T-helper 17 cell (primary cell): ENCODE data around the gene SUPT3H. TPM values are rescaled to one million over a fixed set of nuclear protein-coding genes. Genes with fewer than 3 reads are reported as not detected.
"Not testable (repeated sequence)": the region's sequence is repeated elsewhere in the genome, so short reads cannot be mapped to it uniquely, and the experiment has no call there.

Source experiments
- ATAC-seq: fragments of 150-1000 bp; cut with Tn5 transposase; 2 replicates; pipeline ENCODE4 v1.10.0; 2021; ENCODE audit warnings: mild to moderate bottlenecking, moderate library complexity
- DNase-seq, 3 donors: peaks; one replicate each; pipeline versions ENCODE4 v3.0.0 to v3.0.0-alpha.2; 2020 to 2021
- H3K9me3 ChIP-seq: one replicate; pipeline ENCODE4 v1.7.0; 2013; ENCODE audit warnings: low read length, mild to moderate bottlenecking; ENCODE audit not compliant: control insufficient read depth, poor library complexity, severe bottlenecking
- H3K27ac Mint-ChIP-seq: one replicate; pipeline ENCODE4 v1.8.0; 2022; ENCODE audit warnings: mild to moderate bottlenecking, moderate library complexity, mixed read lengths
- H3K27me3 Mint-ChIP-seq: one replicate; pipeline ENCODE4 v1.8.0; 2022; ENCODE audit warnings: mixed read lengths
- H3K36me3 Mint-ChIP-seq: one replicate; pipeline ENCODE4 v1.8.0; 2022; ENCODE audit warnings: low read depth, mixed read lengths
- H3K4me1 Mint-ChIP-seq: one replicate; pipeline ENCODE4 v1.8.0; 2022; ENCODE audit warnings: mild to moderate bottlenecking, mixed read lengths
- H3K4me3 Mint-ChIP-seq: one replicate; pipeline ENCODE4 v1.8.0; 2022; ENCODE audit warnings: mild to moderate bottlenecking, moderate library complexity, mixed read lengths
- total RNA-seq, 4 donors: library from RNA in 2 of 4; stranded (reverse) in 2 of 4; gene quantifications; one replicate each; pipeline ENCODE4 v1.2.3 and lab custom pipeline; 2022 to 2026

The SUPT3H gene
- total RNA-seq, 2 donors from 2014 or later = 10.8 to 17.6 TPM

DNA sequence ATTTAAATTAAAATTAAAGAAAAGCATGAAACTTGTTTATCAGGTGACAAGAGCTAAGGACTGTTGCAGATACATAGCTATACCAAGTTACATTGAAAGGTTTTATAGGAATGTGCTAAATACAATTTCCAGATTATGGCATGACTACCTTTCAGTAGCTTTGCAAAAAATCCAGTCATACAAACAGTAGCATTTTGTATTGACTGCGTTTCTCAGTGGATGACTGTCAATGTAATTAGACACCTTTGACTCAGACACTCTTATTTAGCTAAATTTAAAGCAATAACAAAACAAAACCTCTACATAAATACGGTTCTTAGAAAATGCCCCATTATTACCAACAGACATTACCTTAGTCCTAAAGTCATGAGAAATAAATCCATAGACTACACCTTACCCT is 325.4 kb downstream of the SUPT3H start:
- DNase-seq = no peak
- peaks cover 2% of the 10 kb centered on the region for H3K36me3 Mint-ChIP-seq
- H3K4me3 Mint-ChIP-seq = no peak overlapping the region

DNA sequence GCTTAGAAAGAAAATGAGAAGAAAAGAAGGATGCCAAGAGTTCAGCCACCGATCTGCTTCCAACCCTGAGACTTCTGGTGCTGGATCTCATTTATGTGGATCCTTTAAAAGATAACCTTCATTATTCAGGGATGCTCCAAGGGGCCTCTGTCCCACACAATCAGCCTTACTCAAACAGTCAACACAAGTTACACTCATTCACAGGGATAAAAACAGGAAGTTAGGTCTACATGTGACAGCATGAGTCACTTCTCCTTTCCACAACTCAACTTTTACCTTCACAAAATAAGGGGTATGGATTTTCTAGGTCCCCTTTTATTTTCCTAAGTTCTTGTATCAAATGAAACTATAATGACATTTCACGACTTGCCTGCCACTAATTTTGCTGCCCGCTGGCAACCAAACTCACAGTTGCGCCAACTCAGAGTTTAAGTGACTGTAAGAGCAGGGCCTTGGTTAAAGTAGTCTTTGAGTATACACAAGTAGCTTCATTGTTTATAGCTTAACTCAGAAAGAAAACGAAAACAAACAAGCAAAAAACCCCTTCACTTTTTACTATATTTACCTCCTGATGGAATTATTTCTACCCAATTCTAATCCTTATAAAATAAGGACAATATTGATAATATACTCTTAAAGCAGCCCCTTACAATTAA is 328.4 kb downstream of the SUPT3H start:
- Mint-ChIP-seq H3K36me3 (peaks cover 2% of the 10 kb centered on the region), H3K4me1 (peaks cover 12% of the 10 kb centered on the region), H3K27me3 (no peaks in the 10 kb centered on the region), H3K4me3 (no peak overlapping the region), H3K27ac (peak overlapping the region; percentile 9)
- no peak for DNase-seq
- ATAC-seq = no peak
- no peaks in the 10 kb centered on the region for H3K9me3 ChIP-seq

More for the DNA sequence above, 325.4 kb downstream of the SUPT3H start:
- peaks cover 7% of the 10 kb centered on the region for H3K4me1 Mint-ChIP-seq
- H3K9me3 ChIP-seq = no peaks in the 10 kb centered on the region
- no peaks in the 10 kb centered on the region for H3K27me3 Mint-ChIP-seq
- H3K27ac Mint-ChIP-seq = no peak overlapping the region
- ATAC-seq = no peak

DNA sequence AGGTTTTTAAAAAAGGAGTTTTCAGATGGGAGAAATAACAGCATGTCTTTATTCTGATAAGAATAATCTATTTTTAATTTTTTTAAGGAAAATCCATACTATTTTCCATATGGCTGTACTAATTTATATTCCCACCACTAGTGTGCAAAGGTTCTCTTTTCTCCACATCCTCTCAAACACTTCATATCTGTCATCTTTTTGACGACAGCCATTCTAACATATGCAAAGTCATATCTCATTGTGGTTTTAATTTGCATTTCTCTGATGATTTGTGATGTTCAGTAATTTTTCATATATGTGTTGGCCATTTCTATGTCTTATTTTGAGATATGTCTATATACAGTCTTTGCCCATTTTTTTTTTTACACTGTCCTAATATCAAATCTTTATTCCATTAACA is 330.2 kb downstream of the SUPT3H start:
- Mint-ChIP-seq H3K27ac (no peak overlapping the region), H3K4me3 (no peak overlapping the region), H3K27me3 (no peaks in the 10 kb centered on the region), H3K4me1 (peaks cover 13% of the 10 kb centered on the region), H3K36me3 (peaks cover 2% of the 10 kb centered on the region)
- no peaks in the 10 kb centered on the region for H3K9me3 ChIP-seq
- DNase-seq (no peak), ATAC-seq (no peak)

DNA sequence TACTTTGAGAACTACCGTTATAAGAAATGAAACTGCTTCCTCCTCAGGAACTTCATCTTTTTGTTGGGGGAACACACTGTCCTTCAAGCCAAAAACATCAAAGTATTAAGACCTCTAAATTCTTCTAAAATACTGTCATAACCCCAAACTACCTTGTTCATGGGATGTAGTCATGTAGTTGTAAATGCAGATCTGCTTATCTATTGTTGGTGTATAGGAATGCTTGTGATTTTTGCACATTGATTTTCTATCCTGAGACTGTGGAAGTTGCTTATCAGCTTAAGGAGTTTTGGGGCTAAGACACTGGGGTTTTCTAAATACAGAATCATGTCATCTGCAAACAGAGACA is 332.5 kb downstream of the SUPT3H start:
- Mint-ChIP-seq H3K27me3 (no peaks in the 10 kb centered on the region), H3K36me3 (peaks cover 2% of the 10 kb centered on the region), H3K4me1 (peaks cover 11% of the 10 kb centered on the region), H3K4me3 (no peak overlapping the region), H3K27ac (no peak overlapping the region)
- no peaks in the 10 kb centered on the region for H3K9me3 ChIP-seq
- ATAC-seq (no peak), DNase-seq (no peak)

DNA sequence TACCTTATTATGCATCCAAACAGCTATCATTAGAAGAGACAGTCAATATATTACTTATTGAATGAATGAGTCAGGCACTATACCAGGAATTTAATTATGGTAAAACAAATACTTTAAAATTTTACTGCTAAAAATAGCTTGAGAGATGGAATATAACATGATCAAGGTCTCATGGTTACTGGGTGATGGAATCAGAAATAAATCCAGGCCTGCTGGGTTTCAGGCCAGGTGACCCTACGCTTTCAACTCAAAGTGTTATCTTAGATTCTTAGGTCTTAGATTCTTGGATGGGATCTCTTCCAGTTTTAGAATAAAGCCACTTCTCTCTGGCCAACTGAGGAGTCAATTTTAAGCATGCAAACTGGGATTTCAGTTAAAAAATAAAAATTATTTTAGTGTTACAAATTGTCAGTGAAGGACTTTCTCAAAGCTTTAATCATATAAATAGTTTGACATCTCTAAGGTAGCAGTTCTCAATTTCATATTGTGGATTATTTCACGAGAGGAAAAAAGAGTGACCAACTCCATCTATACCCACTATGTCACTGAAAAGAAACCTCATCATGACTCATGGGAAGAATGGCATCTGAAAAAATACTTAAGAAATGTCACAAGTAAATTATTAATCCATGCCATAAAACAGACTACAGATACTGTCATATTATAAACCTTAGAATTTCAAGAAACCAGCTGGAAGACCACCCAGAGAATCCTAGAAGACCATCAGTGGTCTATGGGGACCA is 333.1 kb downstream of the SUPT3H start:
- Mint-ChIP-seq H3K27me3 (no peaks in the 10 kb centered on the region), H3K4me3 (no peak overlapping the region), H3K36me3 (peaks cover 2% of the 10 kb centered on the region), H3K27ac (no peak overlapping the region), H3K4me1 (peaks cover 11% of the 10 kb centered on the region)
- H3K9me3 ChIP-seq = no peaks in the 10 kb centered on the region
- no peak for ATAC-seq
- no peak for DNase-seq

DNA sequence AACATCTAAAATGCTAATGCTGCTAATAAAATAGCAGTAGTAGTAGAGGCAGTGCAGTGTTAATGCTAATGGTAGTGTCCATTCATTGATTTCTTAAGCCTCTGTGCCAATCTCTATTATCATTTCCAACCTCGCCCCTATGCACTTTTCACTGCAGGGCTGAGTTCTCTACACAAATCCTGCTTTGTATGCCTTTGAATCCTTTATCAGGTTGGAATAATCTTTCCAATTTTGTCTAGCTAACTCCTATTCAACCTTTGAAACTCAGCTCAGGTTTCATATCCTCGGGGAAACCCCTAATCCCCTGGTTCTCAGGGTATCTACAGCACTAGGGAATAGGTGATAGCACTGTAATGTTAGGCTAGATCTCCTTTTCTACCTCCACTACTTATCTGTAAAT is 333.6 kb downstream of the SUPT3H start:
- peaks cover 2% of the 10 kb centered on the region for H3K36me3 Mint-ChIP-seq
- no peak for ATAC-seq
- H3K27me3 Mint-ChIP-seq = no peaks in the 10 kb centered on the region
- H3K27ac Mint-ChIP-seq = no peak overlapping the region
- DNase-seq = no peak
- H3K9me3 ChIP-seq = no peaks in the 10 kb centered on the region
- peaks cover 10% of the 10 kb centered on the region for H3K4me1 Mint-ChIP-seq
- no peak overlapping the region for H3K4me3 Mint-ChIP-seq

DNA sequence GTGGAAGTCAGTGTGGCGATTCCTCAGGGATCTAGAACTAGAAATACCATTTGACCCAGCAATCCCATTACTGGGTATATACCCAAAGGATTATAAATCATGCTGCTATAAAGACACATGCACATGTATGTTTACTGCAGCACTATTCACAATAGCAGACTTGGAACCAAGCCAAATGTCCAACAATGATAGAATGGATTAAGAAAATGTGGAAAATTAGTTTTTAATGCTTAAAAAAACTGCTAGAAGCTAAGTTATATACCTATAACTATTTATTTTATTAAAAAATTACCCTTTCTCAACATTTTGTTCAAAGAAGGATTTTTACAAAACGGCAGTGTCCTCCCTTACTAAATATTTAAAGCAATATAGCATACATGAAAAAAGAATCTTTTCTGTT is 335.1 kb downstream of the SUPT3H start:
- not testable (repeated sequence) for H3K4me3 Mint-ChIP-seq, H3K4me1 Mint-ChIP-seq, H3K36me3 Mint-ChIP-seq, ATAC-seq, DNase-seq, H3K27ac Mint-ChIP-seq, H3K9me3 ChIP-seq, H3K27me3 Mint-ChIP-seq

DNA sequence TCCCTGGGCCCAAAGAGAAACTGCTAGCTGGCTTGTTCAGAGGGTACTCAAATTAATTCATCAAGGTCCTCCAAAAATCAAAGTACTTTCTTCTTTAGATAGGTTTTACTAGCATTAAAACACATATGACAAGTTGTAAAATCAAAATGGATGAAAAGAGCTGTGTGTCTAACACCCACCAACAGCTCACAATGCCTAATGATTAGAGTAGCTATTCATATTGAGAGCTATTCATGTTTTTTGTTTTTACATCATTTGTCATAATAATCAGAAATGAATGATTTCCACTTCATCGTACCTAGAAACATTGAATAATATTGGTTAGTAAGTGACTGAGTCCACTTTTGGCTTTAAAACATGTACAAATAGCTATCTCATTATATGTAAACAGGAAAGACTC is 339.5 kb downstream of the SUPT3H start:
- no peaks in the 10 kb centered on the region for H3K27me3 Mint-ChIP-seq
- H3K9me3 ChIP-seq = no peaks in the 10 kb centered on the region
- no peaks in the 10 kb centered on the region for H3K4me1 Mint-ChIP-seq
- no peak for DNase-seq
- no peak for ATAC-seq
- H3K4me3 Mint-ChIP-seq = no peak overlapping the region
- no peak overlapping the region for H3K27ac Mint-ChIP-seq
- peaks cover 5% of the 10 kb centered on the region for H3K36me3 Mint-ChIP-seq

DNA sequence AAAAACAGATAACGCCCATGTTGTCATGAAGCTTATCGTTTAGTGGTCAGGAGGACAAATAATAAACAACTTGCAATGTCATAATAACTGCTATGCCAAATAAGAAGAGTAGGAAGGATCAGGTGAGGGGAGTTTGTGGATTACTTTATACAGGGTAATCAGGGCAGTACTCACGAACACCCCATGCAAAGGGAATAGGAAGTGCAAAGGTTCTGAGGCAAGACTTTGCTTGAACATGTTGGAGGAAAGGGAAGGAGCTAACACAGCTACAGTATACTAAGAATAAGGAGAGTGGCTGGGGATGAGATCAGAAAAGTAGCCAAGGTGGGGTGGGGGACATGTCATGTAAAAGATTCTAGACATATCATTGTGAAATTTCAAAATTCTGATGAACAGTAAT is 341.6 kb downstream of the SUPT3H start:
- H3K4me1 Mint-ChIP-seq = no peaks in the 10 kb centered on the region
- H3K36me3 Mint-ChIP-seq = peaks cover 7% of the 10 kb centered on the region
- DNase-seq = no peak
- no peak for ATAC-seq
- H3K27me3 Mint-ChIP-seq = no peaks in the 10 kb centered on the region
- H3K27ac Mint-ChIP-seq = no peak overlapping the region
- H3K9me3 ChIP-seq = no peaks in the 10 kb centered on the region
- H3K4me3 Mint-ChIP-seq = no peak overlapping the region

DNA sequence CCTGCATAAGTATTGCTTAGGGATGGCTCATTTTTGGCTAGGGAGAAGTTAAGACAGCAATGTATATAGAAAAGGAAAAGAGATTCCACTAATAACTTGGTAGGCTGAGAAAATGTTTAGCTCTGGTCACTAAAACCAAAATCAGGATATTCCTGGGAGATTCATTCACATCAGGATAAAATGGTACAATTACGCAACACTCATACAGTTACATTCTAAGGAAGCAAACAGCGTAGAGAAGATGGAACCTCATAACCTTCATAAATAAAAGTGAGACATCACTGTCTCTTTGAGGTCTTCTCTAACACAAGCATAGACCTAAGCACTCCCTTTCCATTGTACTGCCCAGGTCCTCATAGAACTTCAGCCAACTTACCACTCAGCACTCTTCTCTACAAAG is 345.3 kb downstream of the SUPT3H start:
- no peaks in the 10 kb centered on the region for H3K4me1 Mint-ChIP-seq
- no peak overlapping the region for H3K27ac Mint-ChIP-seq
- no peak for DNase-seq
- no peaks in the 10 kb centered on the region for H3K27me3 Mint-ChIP-seq
- no peak overlapping the region for H3K4me3 Mint-ChIP-seq
- peaks cover 7% of the 10 kb centered on the region for H3K36me3 Mint-ChIP-seq
- no peaks in the 10 kb centered on the region for H3K9me3 ChIP-seq
- ATAC-seq = no peak

DNA sequence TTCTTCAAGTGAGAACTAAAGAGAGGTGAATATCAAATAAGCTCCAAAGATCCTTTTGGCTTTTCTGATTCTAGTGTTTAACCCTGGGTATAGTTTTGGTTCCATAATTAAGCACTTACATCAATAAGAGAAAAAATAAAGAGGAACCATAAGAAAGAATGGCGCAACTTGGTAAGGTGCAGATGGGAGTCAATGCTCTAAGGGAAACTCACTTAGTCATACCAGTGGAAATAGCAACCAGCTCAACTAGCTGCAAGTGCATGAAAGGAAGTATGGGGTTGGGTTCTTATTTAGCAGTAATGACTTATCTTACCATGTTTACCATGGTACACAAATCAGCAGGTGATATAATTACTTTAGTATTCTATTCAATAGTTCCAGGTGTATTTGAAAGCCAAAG is 346.1 kb downstream of the SUPT3H start:
- H3K27ac Mint-ChIP-seq = no peak overlapping the region
- H3K36me3 Mint-ChIP-seq = peaks cover 7% of the 10 kb centered on the region
- ATAC-seq (no peak), DNase-seq (no peak)
- no peaks in the 10 kb centered on the region for H3K27me3 Mint-ChIP-seq
- no peaks in the 10 kb centered on the region for H3K9me3 ChIP-seq
- no peak overlapping the region for H3K4me3 Mint-ChIP-seq
- no peaks in the 10 kb centered on the region for H3K4me1 Mint-ChIP-seq

DNA sequence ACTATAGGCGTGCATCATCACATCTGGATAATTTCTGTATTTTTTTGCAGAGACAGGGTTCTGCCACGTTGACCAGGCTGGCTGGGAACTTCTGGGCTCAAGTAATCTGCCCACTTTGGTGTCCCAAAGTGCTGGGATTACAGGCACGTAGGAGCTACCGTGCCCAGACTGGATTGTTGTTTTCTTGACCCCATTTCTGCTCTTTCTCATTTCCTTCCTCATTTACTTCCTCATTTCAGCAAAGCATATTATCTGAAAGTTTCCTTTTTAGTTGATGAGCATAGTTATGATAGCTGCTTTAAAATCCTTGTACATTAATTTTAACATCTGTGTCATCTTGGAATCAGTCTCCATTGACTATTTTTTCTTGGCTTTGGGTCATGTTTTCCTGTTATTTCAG is 350.6 kb downstream of the SUPT3H start:
- no peaks in the 10 kb centered on the region for H3K9me3 ChIP-seq
- Mint-ChIP-seq H3K27ac (peak overlapping the region; percentile 37), H3K27me3 (no peaks in the 10 kb centered on the region), H3K36me3 (no peaks in the 10 kb centered on the region), H3K4me3 (no peak overlapping the region), H3K4me1 (peaks cover 5% of the 10 kb centered on the region)
- DNase-seq (no peak), ATAC-seq (no peak)

DNA sequence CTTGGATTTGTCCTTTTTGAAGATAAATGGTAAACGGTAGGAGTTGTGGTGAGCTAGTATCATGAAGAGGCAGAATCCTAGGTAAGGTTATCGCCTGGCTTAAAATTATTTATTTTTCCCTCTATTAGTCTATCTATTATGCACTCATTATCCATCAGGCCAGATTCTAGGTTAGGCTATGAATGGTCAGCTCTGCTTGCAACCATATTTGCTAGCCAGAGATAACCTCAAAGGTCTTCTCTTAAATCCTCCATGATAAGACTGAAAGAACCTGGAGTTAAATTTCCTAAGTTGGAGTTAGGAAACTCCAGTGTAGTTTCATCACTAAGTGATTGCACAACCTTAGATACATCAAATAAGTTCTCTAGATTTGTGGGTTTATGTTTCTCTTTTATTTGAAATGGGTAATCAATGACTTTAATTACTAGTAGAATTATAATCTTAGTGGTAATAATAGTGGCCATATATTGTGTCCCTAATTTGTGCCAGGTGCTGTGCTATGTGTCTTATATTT is 351.7 kb downstream of the SUPT3H start:
- Mint-ChIP-seq H3K36me3 (no peaks in the 10 kb centered on the region), H3K27ac (no peak overlapping the region), H3K4me3 (no peak overlapping the region)

DNA sequence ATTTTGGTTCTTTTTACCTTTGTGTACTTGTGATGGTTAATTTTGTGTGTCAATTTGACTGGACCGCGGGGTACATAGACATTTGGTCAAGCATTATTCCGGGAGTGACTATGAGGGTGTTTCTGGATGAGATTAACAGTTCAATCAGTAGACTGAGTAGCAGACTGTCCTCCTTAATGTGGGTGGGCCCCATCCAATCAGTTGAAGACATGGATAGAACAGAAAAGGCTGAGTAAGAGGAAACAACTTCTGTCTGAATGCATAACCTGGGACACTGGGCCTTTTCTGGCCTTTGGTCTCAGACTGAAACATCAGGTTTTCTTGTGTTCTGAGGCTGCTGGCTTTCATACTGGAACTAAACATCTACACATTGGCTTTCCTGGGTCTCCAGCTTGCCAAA is 353.1 kb downstream of the SUPT3H start:
- DNase-seq = no peak
- Mint-ChIP-seq H3K27ac (peak overlapping the region; percentile 54), H3K36me3 (no peaks in the 10 kb centered on the region), H3K4me1 (peaks cover 10% of the 10 kb centered on the region), H3K4me3 (no peak overlapping the region), H3K27me3 (no peaks in the 10 kb centered on the region)
- ATAC-seq = no peak
- no peaks in the 10 kb centered on the region for H3K9me3 ChIP-seq

More for the DNA sequence above, 351.7 kb downstream of the SUPT3H start:
- no peak for DNase-seq
- no peaks in the 10 kb centered on the region for H3K9me3 ChIP-seq
- no peaks in the 10 kb centered on the region for H3K27me3 Mint-ChIP-seq
- ATAC-seq = no peak
- H3K4me1 Mint-ChIP-seq = peaks cover 10% of the 10 kb centered on the region
